Measurements from ENCODE around the gene FBXO31.
A peak's percentile ranks its signal among the peaks of the same experiment; 100 is the strongest.
"Not testable (repeated sequence)": the region's sequence is repeated elsewhere in the genome, so short reads cannot be mapped to it uniquely, and the experiment has no call there.

FBXO31 gene

DNA sequence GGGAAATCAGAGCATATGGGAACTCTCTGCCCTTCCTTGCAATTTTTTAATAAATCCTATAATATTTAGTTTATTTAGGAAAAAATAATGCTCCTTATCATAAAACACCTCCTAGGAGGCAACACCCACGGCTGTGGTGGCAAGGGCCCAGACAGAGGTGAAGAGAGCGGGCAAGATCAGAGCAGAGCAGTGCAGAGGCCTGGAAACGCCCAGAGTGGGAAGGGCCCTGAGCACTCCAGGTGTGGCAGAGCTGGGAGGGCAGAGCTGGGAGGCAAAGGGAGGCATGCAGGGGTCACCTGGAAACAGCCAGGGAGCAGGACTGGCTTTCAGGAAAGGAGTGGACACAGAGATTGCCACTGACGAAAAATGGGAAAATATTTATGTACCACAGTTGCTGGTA lies 17.3 kb downstream of the FBXO31 start:
- Histone ChIP-seq H3K9me3 (replicated peaks in 1 of 2; ENCODE audit: control insufficient read depth in 2 of 2, insufficient read depth in 1 of 2, low read depth in 1 of 2, low read length in 2 of 2) (peaks cover 0 to 2% of the 10 kb centered on the region in 2 donors), H3K27me3 (ENCODE audit: control insufficient read depth in 3 of 3, insufficient read depth in 3 of 3, low read depth in 1 of 3, low read length in 3 of 3) (no peaks in the 10 kb centered on the region), H3K4me1 (ENCODE audit: control insufficient read depth in 2 of 2, insufficient read depth in 1 of 2, low read depth in 1 of 2, low read length in 2 of 2) (peaks cover 8 to 9% of the 10 kb centered on the region in 2 donors), H3K14ac (ENCODE audit: low read length) (no peak overlapping the region), H2AFZ (ENCODE audit: low read length) (no peak overlapping the region), H3K79me1 (ENCODE audit: low read depth, low read length) (peaks cover 9% of the 10 kb centered on the region), H4K8ac (ENCODE audit: low read depth, low read length) (no peak overlapping the region), H3K4me2 (ENCODE audit: insufficient read depth, low read length, poor library complexity, severe bottlenecking) (no peak overlapping the region), H2AK5ac (ENCODE audit: low read depth, low read length) (no peak overlapping the region), H4K91ac (ENCODE audit: low read depth, low read length, poor library complexity) (no peak overlapping the region), H3K27ac (replicated peaks; ENCODE audit: low read length) (no peak overlapping the region), H3K9ac (ENCODE audit: low read depth, low read length, poor library complexity) (no peak overlapping the region), H2BK5ac (ENCODE audit: low read length) (no peak overlapping the region), H3K18ac (ENCODE audit: low read length) (peak overlapping the region; percentile 41), H3K4ac (ENCODE audit: low read length) (no peak overlapping the region), H2BK12ac (ENCODE audit: low read length) (no peak overlapping the region), H3K23ac (ENCODE audit: low read depth, low read length, poor library complexity) (no peak overlapping the region), H3K4me3 (ENCODE audit: low read length in 2 of 2) (no peak overlapping the region), H3K36me3 (replicated peaks in 1 of 2; ENCODE audit: control insufficient read depth in 2 of 2, insufficient read depth in 2 of 2, low read length in 2 of 2) (peaks cover 3 to 29% of the 10 kb centered on the region in 2 donors), H2BK120ac (ENCODE audit: low read depth, low read length) (no peak overlapping the region), H2BK15ac (ENCODE audit: low read length) (no peak overlapping the region)
- WGBS, 2 donors (ENCODE audit: extremely low coverage in 2 of 2, insufficient read length in 2 of 2, insufficient replicate concordance in 1 of 2): no CpG with 5 or more reads among the region's 4 CpGs
- DNase-seq (ENCODE audit: low spot score): no peak

DNA sequence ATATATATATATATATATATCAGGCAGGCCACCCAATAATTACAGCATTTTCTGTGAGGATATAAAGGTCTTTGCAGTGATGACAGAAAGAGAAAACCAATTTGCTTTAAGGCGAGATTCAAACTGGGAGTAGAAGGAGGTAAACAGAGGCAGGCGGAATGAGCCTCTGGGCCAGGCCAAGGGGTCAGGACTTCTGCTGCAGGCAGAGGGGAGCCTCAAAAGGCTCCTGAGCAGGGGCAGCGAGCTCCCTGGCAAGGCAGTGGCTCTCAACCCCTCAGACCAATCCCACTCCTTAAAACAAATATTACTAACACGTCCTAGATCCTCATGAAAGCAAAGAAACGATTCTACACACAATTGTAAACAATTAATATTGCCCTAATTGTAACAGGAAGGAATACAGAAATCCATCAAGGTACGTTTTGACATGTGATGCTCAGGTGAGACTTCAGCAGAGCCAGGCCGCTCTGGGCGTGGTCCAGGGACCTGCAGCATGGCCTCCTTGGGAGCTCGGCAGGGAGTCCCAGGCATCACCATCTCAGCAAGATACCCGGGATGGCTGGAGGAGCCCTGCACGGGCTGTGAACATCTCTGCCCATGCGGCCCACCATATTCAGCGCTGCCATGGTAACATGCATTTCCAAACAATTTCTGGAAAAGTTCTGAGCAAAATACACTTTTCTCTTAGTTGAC lies 18.4 kb downstream of the FBXO31 start:
- no peak overlapping the region for H3K4ac ChIP-seq (ENCODE audit: low read length)
- H2BK12ac ChIP-seq (ENCODE audit: low read length): no peak overlapping the region
- no peak overlapping the region for H4K91ac ChIP-seq (ENCODE audit: low read depth, low read length, poor library complexity)
- H3K4me2 ChIP-seq (ENCODE audit: insufficient read depth, low read length, poor library complexity, severe bottlenecking): no peak overlapping the region
- H4K8ac ChIP-seq (ENCODE audit: low read depth, low read length): no peak overlapping the region
- H3K14ac ChIP-seq (ENCODE audit: low read length): no peak overlapping the region
- no peak overlapping the region for H2AFZ ChIP-seq (ENCODE audit: low read length)
- peaks cover 10% of the 10 kb centered on the region for H3K79me1 ChIP-seq (ENCODE audit: low read depth, low read length)
- H2AK5ac ChIP-seq (ENCODE audit: low read depth, low read length): no peak overlapping the region
- no peak for DNase-seq (ENCODE audit: low spot score)
- no peak overlapping the region for H3K9ac ChIP-seq (ENCODE audit: low read depth, low read length, poor library complexity)
- peaks cover 6 to 39% of the 10 kb centered on the region in 2 donors for H3K36me3 ChIP-seq (replicated peaks in 1 of 2; ENCODE audit: control insufficient read depth in 2 of 2, insufficient read depth in 2 of 2, low read length in 2 of 2)
- H3K4me3 ChIP-seq (ENCODE audit: low read length in 2 of 2): no peak overlapping the region
- no peak overlapping the region for H3K27ac ChIP-seq (replicated peaks; ENCODE audit: low read length)
- peaks cover 7 to 8% of the 10 kb centered on the region in 2 donors for H3K4me1 ChIP-seq (ENCODE audit: control insufficient read depth in 2 of 2, insufficient read depth in 1 of 2, low read depth in 1 of 2, low read length in 2 of 2)
- H3K18ac ChIP-seq (ENCODE audit: low read length): no peak overlapping the region
- H2BK15ac ChIP-seq (ENCODE audit: low read length): no peak overlapping the region
- H3K27me3 ChIP-seq (ENCODE audit: control insufficient read depth in 3 of 3, insufficient read depth in 3 of 3, low read depth in 1 of 3, low read length in 3 of 3): no peaks in the 10 kb centered on the region
- no peak overlapping the region for H2BK5ac ChIP-seq (ENCODE audit: low read length)
- no peak overlapping the region for H2BK120ac ChIP-seq (ENCODE audit: low read depth, low read length)
- H3K9me3 ChIP-seq (replicated peaks in 1 of 2; ENCODE audit: control insufficient read depth in 2 of 2, insufficient read depth in 1 of 2, low read depth in 1 of 2, low read length in 2 of 2): peaks cover 4 to 8% of the 10 kb centered on the region in 2 donors
- H3K23ac ChIP-seq (ENCODE audit: low read depth, low read length, poor library complexity): no peak overlapping the region
- WGBS, 2 donors (ENCODE audit: extremely low coverage in 2 of 2, insufficient read length in 2 of 2, insufficient replicate concordance in 1 of 2): 100% methylated on average over 2 of the region's 13 CpGs; no CpG with 5 or more reads in 1 of the 2 donors

DNA sequence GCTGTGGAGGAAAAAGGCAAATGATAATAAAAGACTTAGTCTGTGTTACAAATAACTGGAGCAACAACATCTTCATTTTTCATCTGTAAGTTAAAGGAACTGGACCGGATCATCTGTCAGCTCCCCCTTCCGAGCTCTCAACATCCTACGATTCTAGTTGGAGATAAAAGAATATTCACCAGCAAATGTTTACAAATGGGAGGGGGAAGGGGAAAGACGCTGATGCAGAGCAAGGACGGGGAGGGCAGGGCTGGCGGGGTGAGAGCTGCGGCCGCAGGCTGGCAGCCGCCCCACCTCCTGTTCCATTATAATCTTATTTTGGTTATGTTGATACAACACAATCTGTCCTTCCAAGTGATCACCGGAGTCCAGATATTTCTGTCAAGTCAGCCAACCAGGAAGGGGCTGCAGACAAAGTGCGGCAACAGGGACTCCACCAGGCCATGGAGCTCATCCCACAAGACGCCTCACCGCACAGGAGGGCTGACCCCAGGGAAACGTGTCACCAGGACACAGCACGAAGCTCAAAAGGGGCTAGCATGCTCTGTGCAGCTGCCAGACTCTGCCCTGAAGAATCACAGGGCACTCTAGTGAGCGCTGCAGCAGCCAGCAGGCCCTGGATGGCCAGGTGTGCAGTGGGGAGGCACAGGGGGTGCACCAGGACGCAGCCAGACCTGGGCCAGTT lies 19.7 kb downstream of the FBXO31 start:
- H2BK15ac ChIP-seq (ENCODE audit: low read length): no peak overlapping the region
- H3K36me3 ChIP-seq (replicated peaks in 1 of 2; ENCODE audit: control insufficient read depth in 2 of 2, insufficient read depth in 2 of 2, low read length in 2 of 2): peaks cover 8 to 51% of the 10 kb centered on the region in 2 donors
- H2BK5ac ChIP-seq (ENCODE audit: low read length): no peak overlapping the region
- no peak overlapping the region for H2BK120ac ChIP-seq (ENCODE audit: low read depth, low read length)
- H3K18ac ChIP-seq (ENCODE audit: low read length): peak overlapping the region; percentile 20
- DNase-seq (ENCODE audit: low spot score): no peak
- peak overlapping the region; percentile 73 for H3K9ac ChIP-seq (ENCODE audit: low read depth, low read length, poor library complexity)
- peaks cover 4 to 8% of the 10 kb centered on the region in 2 donors for H3K9me3 ChIP-seq (replicated peaks in 1 of 2; ENCODE audit: control insufficient read depth in 2 of 2, insufficient read depth in 1 of 2, low read depth in 1 of 2, low read length in 2 of 2)
- no peak overlapping the region for H2AK5ac ChIP-seq (ENCODE audit: low read depth, low read length)
- H3K4me1 ChIP-seq (ENCODE audit: control insufficient read depth in 2 of 2, insufficient read depth in 1 of 2, low read depth in 1 of 2, low read length in 2 of 2): peaks cover 1 to 3% of the 10 kb centered on the region in 2 donors
- no peak overlapping the region for H3K4ac ChIP-seq (ENCODE audit: low read length)
- peaks cover 8% of the 10 kb centered on the region for H3K79me1 ChIP-seq (ENCODE audit: low read depth, low read length)
- H3K4me2 ChIP-seq (ENCODE audit: insufficient read depth, low read length, poor library complexity, severe bottlenecking): no peak overlapping the region
- no peak overlapping the region for H4K91ac ChIP-seq (ENCODE audit: low read depth, low read length, poor library complexity)
- no peak overlapping the region for H3K23ac ChIP-seq (ENCODE audit: low read depth, low read length, poor library complexity)
- no peak overlapping the region for H3K14ac ChIP-seq (ENCODE audit: low read length)
- no peak overlapping the region for H2AFZ ChIP-seq (ENCODE audit: low read length)
- no peak overlapping the region for H3K27ac ChIP-seq (replicated peaks; ENCODE audit: low read length)
- no peak overlapping the region for H4K8ac ChIP-seq (ENCODE audit: low read depth, low read length)
- H2BK12ac ChIP-seq (ENCODE audit: low read length): no peak overlapping the region
- H3K27me3 ChIP-seq (ENCODE audit: control insufficient read depth in 3 of 3, insufficient read depth in 3 of 3, low read depth in 1 of 3, low read length in 3 of 3): no peaks in the 10 kb centered on the region
- WGBS, 2 donors (ENCODE audit: extremely low coverage in 2 of 2, insufficient read length in 2 of 2, insufficient replicate concordance in 1 of 2): no CpG with 5 or more reads among the region's 17 CpGs
- H3K4me3 ChIP-seq (ENCODE audit: low read length in 2 of 2): no peak overlapping the region

DNA sequence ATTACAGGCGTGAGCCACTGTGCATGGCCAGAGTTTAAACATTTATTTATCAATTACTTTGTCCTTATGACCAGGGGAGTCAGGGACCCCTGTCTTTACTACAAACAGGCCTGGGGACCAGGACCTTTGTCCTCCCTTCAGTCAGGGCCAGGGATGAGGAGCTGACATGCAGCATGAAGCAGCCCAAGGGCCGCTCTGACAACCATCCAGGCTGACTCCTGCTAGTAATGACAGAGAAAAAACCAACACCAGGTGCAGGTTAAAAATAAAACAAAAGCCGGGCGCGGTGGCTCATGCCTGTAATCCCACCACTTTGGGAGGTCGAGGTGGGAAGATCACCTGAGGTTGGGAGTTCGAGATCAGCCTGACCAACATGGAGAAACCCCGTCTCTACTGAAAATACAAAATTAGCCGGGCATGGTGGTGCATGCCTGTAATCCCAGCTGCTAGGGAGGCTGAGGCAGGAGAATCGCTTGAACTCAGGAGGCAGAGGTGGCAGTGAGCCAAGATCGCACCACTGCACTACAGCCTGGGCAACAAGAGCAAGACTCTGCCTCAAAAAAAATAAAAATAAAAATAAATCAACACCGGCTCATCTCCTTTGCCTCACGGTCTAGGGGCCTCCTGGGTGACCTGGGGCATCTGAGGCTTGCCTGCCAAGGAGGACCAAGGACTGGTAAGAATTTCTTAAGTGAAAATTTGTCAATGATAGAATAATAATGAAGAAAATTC lies 20.6 kb downstream of the FBXO31 start:
- not testable (repeated sequence) for H3K4me3 ChIP-seq (ENCODE audit: low read length in 2 of 2); H3K18ac ChIP-seq (ENCODE audit: low read length); H3K27ac ChIP-seq (replicated peaks; ENCODE audit: low read length); H3K9me3 ChIP-seq (replicated peaks in 1 of 2; ENCODE audit: control insufficient read depth in 2 of 2, insufficient read depth in 1 of 2, low read depth in 1 of 2, low read length in 2 of 2); H3K4me2 ChIP-seq (ENCODE audit: insufficient read depth, low read length, poor library complexity, severe bottlenecking); H4K91ac ChIP-seq (ENCODE audit: low read depth, low read length, poor library complexity); H2AK5ac ChIP-seq (ENCODE audit: low read depth, low read length); H3K23ac ChIP-seq (ENCODE audit: low read depth, low read length, poor library complexity); H2BK120ac ChIP-seq (ENCODE audit: low read depth, low read length); H3K27me3 ChIP-seq (ENCODE audit: control insufficient read depth in 3 of 3, insufficient read depth in 3 of 3, low read depth in 1 of 3, low read length in 3 of 3); H3K9ac ChIP-seq (ENCODE audit: low read depth, low read length, poor library complexity); H3K4ac ChIP-seq (ENCODE audit: low read length); DNase-seq (ENCODE audit: low spot score); H2BK15ac ChIP-seq (ENCODE audit: low read length); H2AFZ ChIP-seq (ENCODE audit: low read length); H3K14ac ChIP-seq (ENCODE audit: low read length); H4K8ac ChIP-seq (ENCODE audit: low read depth, low read length); H2BK5ac ChIP-seq (ENCODE audit: low read length); H3K4me1 ChIP-seq (ENCODE audit: control insufficient read depth in 2 of 2, insufficient read depth in 1 of 2, low read depth in 1 of 2, low read length in 2 of 2); H3K79me1 ChIP-seq (ENCODE audit: low read depth, low read length); H2BK12ac ChIP-seq (ENCODE audit: low read length)
- WGBS, 2 donors (ENCODE audit: extremely low coverage in 2 of 2, insufficient read length in 2 of 2, insufficient replicate concordance in 1 of 2): no CpG with 5 or more reads among the region's 13 CpGs
- H3K36me3 ChIP-seq (replicated peaks in 1 of 2; ENCODE audit: control insufficient read depth in 2 of 2, insufficient read depth in 2 of 2, low read length in 2 of 2): peaks cover 14 to 60% of the 10 kb centered on the region in 2 donors
